Activated CD8-positive, alpha-beta memory T cell treated with anti-CD3 and anti-CD28 coated beads, Interleukin-2, amount 50 U/mL, for 4 hours (primary cell): ENCODE data around the gene REC114.

Source experiments
- DNase-seq: peaks from one replicate; pipeline ENCODE4 v3.0.0-alpha.2; 2020

REC114 gene

DNA sequence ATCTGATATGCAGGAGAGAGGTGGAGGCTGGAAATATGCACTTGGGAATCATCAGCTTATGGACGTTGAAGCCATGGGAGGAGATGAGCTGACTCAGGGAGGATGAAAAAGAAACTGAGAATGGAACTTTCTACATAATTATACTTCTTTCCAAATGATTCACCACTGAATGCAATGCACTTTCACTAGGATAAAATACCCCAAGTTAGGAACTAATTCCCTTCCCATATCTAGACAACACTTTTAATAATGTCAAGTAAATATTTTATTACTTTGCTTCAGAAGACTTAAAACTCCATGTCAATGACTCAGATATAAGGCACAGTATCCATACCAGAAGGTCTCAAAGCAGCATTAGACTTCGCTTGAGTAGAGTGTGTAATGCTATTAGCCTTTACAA, 166.0 kb downstream of the REC114 start:
- no peak for DNase-seq
